Neutrophil (primary cell): ENCODE measurements around the gene NEU3.
"Not testable (repeated sequence)": the region's sequence is repeated elsewhere in the genome, so short reads cannot be mapped to it uniquely, and the experiment has no call there.

ENCODE experiments used
- H3K27ac ChIP-seq: fragments of 200-600 bp; sonication (generic); 2 replicates; pipeline ENCODE4 v1.5.1; 2016; ENCODE audit warnings: mild to moderate bottlenecking, moderate library complexity
- H3K27me3 ChIP-seq: fragments of 200-600 bp; sonication (generic); 2 replicates; pipeline ENCODE4 v1.6.0; 2016; ENCODE audit warnings: mild to moderate bottlenecking
- H3K36me3 ChIP-seq: fragments of 200-600 bp; sonication (generic); 2 replicates; pipeline ENCODE4 v1.5.1; 2017
- H3K4me1 ChIP-seq, 2 experiments: fragments of 200-600 bp in 1 of 2; sonication (generic) in 1 of 2; 1 replicate in 1 of 2; 2 replicates in 1 of 2; pipeline versions ENCODE4 v1.5.1 to v1.6.1; 2013 to 2016; ENCODE audit warnings: low read depth in 1 of 2, low read length in 1 of 2, mild to moderate bottlenecking in 1 of 2, moderate library complexity in 1 of 2; ENCODE audit not compliant: control insufficient read depth in 1 of 2, insufficient read depth in 1 of 2
- H3K4me3 ChIP-seq, 2 experiments: fragments of 200-600 bp in 1 of 2; sonication (generic) in 1 of 2; 1 replicate in 1 of 2; 2 replicates in 1 of 2; pipeline ENCODE4 v1.5.1; 2013 to 2016; ENCODE audit warnings: low read depth in 1 of 2, low read length in 1 of 2, mild to moderate bottlenecking in 1 of 2, moderate library complexity in 1 of 2
- H3K9me3 ChIP-seq: fragments of 200-600 bp; sonication (generic); 2 replicates; pipeline ENCODE4 v1.5.1; 2016
- CTCF ChIP-seq: fragments of 200-600 bp; sonication (generic); IDR thresholded peaks from 2 replicates; pipeline ENCODE4 v1.5.1; 2016; ENCODE audit warnings: antibody characterized with exemption

Gene NEU3

GRCh38 chr11:75047191-75047590 lies 58.5 kb downstream of the NEU3 start:
- Histone ChIP-seq H3K36me3 (no peaks in the 10 kb centered on the region), H3K27ac (no peak overlapping the region), H3K4me3 (no peak overlapping the region), H3K4me1 (no peaks in the 10 kb centered on the region), H3K27me3 (peaks cover 1% of the 10 kb centered on the region), H3K9me3 (no peaks in the 10 kb centered on the region)
- no peak for TF ChIP-seq CTCF

GRCh38 chr11:75049501-75050266 lies 61.0 kb downstream of the NEU3 start:
- not testable (repeated sequence) for H3K4me1 ChIP-seq, H3K4me3 ChIP-seq

GRCh38 chr11:75050516-75050915 lies 61.8 kb downstream of the NEU3 start:
- Histone ChIP-seq H3K4me1 (no peaks in the 10 kb centered on the region), H3K36me3 (no peaks in the 10 kb centered on the region), H3K4me3 (no peak overlapping the region), H3K27me3 (peaks cover 4% of the 10 kb centered on the region), H3K27ac (no peak overlapping the region), H3K9me3 (no peaks in the 10 kb centered on the region)
- no peak for TF ChIP-seq CTCF

More at GRCh38 chr11:75049501-75050266, 61.0 kb downstream of the NEU3 start:
- H3K36me3 ChIP-seq, H3K9me3 ChIP-seq, H3K27me3 ChIP-seq, H3K27ac ChIP-seq: not testable (repeated sequence)

- no peak for TF ChIP-seq CTCF
- Histone ChIP-seq H3K27me3 (peaks cover 4% of the 10 kb centered on the region), H3K36me3 (no peaks in the 10 kb centered on the region), H3K9me3 (no peaks in the 10 kb centered on the region), H3K4me1 (no peaks in the 10 kb centered on the region), H3K27ac (no peak overlapping the region), H3K4me3 (no peak overlapping the region)
Observed at GRCh38 chr11:75051043-75051442, 62.3 kb downstream of the NEU3 start.

DNA sequence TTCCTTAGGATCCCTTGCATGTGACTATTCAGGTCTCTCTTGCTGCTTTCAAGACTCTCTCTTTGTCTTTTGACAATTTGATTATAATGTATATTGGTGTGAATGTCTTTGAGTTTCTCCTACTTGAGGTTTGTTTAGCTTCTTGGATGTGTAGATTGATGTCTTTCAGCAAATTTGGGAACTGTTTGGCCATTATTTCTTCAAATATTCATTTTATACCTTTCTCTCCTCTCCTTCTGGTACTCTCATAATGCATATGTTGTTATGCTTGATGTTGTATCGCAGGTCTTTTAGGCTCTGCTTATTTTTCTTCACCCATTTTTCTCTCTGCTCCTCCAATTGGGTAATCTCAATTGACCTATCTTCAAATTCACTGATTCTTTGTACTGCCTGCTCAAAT lies 63.7 kb downstream of the NEU3 start:
- Histone ChIP-seq H3K27me3 (peaks cover 4% of the 10 kb centered on the region), H3K4me1 (no peaks in the 10 kb centered on the region), H3K27ac (no peak overlapping the region), H3K4me3 (no peak overlapping the region), H3K36me3 (no peaks in the 10 kb centered on the region), H3K9me3 (no peaks in the 10 kb centered on the region)
- no peak for TF ChIP-seq CTCF

DNA sequence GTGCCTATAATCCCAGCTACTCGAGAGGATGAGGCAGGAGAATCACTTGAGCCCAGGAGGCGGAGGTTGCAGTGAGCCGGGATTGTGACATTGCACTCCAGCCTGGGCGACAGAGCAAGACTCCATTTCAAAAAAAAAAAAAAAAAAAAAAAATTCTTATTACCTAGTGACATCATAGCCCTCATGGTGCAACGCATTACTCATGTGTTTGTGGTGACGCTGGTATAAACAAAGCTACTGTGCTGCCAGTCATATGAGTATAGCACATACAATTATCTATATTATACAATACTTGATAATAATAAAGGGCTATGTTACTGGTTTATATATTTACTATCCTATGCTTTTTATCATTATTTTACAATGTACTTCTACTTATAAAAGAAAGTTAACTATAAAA lies 66.8 kb downstream of the NEU3 start:
- Histone ChIP-seq H3K36me3 (no peaks in the 10 kb centered on the region), H3K4me3 (no peak overlapping the region), H3K4me1 (no peaks in the 10 kb centered on the region), H3K27ac (no peak overlapping the region), H3K27me3 (peaks cover 21% of the 10 kb centered on the region), H3K9me3 (no peaks in the 10 kb centered on the region)
- TF ChIP-seq CTCF = no peak
